Peyer's patch (tissue), 4 donors: ENCODE measurements around the gene C11orf97.

Experiments
- POLR2A ChIP-seq, 2 donors: fragments of 450-650 bp; IDR thresholded peaks; one replicate each; pipeline ENCODE4 v1.5.1; 2017; ENCODE audit warnings: antibody characterized with exemption in 2 of 2, mild to moderate bottlenecking in 2 of 2, moderate library complexity in 2 of 2
- TF ChIP-seq, protein P1 (sequence below), 6 experiments: fragments of 450-650 bp in 4 of 6; fragments of 200-600 bp in 2 of 6; sonication (generic) in 1 of 6; IDR thresholded peaks; one replicate each; pipeline ENCODE4 v1.5.1; 2017 to 2019; ENCODE audit warnings: antibody characterized with exemption in 6 of 6, mild to moderate bottlenecking in 3 of 6, moderate library complexity in 1 of 6

DNA sequence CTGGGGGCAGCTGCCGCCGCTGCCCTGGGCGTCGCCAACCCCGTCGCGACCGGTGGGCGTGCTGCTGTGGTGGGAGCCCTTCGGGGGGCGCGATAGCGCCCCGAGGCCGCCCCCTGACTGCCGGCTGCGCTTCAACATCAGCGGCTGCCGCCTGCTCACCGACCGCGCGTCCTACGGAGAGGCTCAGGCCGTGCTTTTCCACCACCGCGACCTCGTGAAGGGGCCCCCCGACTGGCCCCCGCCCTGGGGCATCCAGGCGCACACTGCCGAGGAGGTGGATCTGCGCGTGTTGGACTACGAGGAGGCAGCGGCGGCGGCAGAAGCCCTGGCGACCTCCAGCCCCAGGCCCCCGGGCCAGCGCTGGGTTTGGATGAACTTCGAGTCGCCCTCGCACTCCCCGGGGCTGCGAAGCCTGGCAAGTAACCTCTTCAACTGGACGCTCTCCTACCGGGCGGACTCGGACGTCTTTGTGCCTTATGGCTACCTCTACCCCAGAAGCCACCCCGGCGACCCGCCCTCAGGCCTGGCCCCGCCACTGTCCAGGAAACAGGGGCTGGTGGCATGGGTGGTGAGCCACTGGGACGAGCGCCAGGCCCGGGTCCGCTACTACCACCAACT is 32.5 kb downstream of the C11orf97 start:
- TF ChIP-seq, protein P1, sequence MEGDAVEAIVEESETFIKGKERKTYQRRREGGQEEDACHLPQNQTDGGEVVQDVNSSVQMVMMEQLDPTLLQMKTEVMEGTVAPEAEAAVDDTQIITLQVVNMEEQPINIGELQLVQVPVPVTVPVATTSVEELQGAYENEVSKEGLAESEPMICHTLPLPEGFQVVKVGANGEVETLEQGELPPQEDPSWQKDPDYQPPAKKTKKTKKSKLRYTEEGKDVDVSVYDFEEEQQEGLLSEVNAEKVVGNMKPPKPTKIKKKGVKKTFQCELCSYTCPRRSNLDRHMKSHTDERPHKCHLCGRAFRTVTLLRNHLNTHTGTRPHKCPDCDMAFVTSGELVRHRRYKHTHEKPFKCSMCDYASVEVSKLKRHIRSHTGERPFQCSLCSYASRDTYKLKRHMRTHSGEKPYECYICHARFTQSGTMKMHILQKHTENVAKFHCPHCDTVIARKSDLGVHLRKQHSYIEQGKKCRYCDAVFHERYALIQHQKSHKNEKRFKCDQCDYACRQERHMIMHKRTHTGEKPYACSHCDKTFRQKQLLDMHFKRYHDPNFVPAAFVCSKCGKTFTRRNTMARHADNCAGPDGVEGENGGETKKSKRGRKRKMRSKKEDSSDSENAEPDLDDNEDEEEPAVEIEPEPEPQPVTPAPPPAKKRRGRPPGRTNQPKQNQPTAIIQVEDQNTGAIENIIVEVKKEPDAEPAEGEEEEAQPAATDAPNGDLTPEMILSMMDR (IDR thresholded peaks at IDR 0.05) = no peak
- no peak for TF ChIP-seq POLR2A (IDR thresholded peaks at IDR 0.05)
